Activated naive CD8-positive, alpha-beta T cell treated with anti-CD3 and anti-CD28 coated beads, Interleukin-2, amount 50 U/mL, for 16 hours (primary cell): ENCODE results near the gene TCAP.

Experiments
- DNase-seq: peaks from one replicate; pipeline ENCODE4 v3.0.0-alpha.2; 2020; ENCODE audit warnings: low read depth, low spot score

Gene TCAP

GRCh38 chr17:39667262-39667944 is 2.3 kb downstream of the TCAP start:
- no peak for DNase-seq

- DNase-seq = peak; percentile 49
Observed at GRCh38 chr17:39667945-39668924, 3.1 kb downstream of the TCAP start, which contains the start of gene PNMT. Gene PNMT, plus strand, starts transcription at chr17:39668453. Its CDS starts 23 bp downstream, at chr17:39668476.

GRCh38 chr17:39669897-39670735 is 5.0 kb downstream of the TCAP start:
- DNase-seq = no peak

GRCh38 chr17:39670746-39671145 is 5.6 kb downstream of the TCAP start:
- no peak for DNase-seq

GRCh38 chr17:39671651-39672521 is 6.7 kb downstream of the TCAP start:
- DNase-seq = no peak

GRCh38 chr17:39672522-39673334 is 7.6 kb downstream of the TCAP start:
- DNase-seq = no peak

- DNase-seq = no peak
Observed at GRCh38 chr17:39673335-39674081, 8.4 kb downstream of the TCAP start.

GRCh38 chr17:39674179-39674578 is 9.0 kb downstream of the TCAP start:
- no peak for DNase-seq

- no peak for DNase-seq
Observed at GRCh38 chr17:39674702-39675389, 9.7 kb downstream of the TCAP start.

- DNase-seq = no peak
Observed at GRCh38 chr17:39675390-39676082, 10.4 kb downstream of the TCAP start.

- no peak for DNase-seq
Observed at GRCh38 chr17:39676198-39676819, 11.2 kb downstream of the TCAP start.

GRCh38 chr17:39677072-39677471 is 11.9 kb downstream of the TCAP start:
- DNase-seq = no peak

- DNase-seq = no peak
Observed at GRCh38 chr17:39677542-39678339, 12.6 kb downstream of the TCAP start.

- DNase-seq = no peak
Observed at GRCh38 chr17:39678340-39679116, 13.4 kb downstream of the TCAP start.

- DNase-seq = no peak
Observed at GRCh38 chr17:39679521-39680192, 14.5 kb downstream of the TCAP start.
